ENCODE data around the gene PCBP3.

GRCh38 chr21:45850181-45850580 lies 206.7 kb downstream of the PCBP3 start:
- TF ChIP-seq, protein P1, sequence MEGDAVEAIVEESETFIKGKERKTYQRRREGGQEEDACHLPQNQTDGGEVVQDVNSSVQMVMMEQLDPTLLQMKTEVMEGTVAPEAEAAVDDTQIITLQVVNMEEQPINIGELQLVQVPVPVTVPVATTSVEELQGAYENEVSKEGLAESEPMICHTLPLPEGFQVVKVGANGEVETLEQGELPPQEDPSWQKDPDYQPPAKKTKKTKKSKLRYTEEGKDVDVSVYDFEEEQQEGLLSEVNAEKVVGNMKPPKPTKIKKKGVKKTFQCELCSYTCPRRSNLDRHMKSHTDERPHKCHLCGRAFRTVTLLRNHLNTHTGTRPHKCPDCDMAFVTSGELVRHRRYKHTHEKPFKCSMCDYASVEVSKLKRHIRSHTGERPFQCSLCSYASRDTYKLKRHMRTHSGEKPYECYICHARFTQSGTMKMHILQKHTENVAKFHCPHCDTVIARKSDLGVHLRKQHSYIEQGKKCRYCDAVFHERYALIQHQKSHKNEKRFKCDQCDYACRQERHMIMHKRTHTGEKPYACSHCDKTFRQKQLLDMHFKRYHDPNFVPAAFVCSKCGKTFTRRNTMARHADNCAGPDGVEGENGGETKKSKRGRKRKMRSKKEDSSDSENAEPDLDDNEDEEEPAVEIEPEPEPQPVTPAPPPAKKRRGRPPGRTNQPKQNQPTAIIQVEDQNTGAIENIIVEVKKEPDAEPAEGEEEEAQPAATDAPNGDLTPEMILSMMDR (IDR thresholded peaks at IDR 0.05; ENCODE audit: insufficient read depth, low read length), result no peak
- TF ChIP-seq, protein P2, sequence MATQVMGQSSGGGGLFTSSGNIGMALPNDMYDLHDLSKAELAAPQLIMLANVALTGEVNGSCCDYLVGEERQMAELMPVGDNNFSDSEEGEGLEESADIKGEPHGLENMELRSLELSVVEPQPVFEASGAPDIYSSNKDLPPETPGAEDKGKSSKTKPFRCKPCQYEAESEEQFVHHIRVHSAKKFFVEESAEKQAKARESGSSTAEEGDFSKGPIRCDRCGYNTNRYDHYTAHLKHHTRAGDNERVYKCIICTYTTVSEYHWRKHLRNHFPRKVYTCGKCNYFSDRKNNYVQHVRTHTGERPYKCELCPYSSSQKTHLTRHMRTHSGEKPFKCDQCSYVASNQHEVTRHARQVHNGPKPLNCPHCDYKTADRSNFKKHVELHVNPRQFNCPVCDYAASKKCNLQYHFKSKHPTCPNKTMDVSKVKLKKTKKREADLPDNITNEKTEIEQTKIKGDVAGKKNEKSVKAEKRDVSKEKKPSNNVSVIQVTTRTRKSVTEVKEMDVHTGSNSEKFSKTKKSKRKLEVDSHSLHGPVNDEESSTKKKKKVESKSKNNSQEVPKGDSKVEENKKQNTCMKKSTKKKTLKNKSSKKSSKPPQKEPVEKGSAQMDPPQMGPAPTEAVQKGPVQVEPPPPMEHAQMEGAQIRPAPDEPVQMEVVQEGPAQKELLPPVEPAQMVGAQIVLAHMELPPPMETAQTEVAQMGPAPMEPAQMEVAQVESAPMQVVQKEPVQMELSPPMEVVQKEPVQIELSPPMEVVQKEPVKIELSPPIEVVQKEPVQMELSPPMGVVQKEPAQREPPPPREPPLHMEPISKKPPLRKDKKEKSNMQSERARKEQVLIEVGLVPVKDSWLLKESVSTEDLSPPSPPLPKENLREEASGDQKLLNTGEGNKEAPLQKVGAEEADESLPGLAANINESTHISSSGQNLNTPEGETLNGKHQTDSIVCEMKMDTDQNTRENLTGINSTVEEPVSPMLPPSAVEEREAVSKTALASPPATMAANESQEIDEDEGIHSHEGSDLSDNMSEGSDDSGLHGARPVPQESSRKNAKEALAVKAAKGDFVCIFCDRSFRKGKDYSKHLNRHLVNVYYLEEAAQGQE (IDR thresholded peaks at IDR 0.05; ENCODE audit: insufficient replicate concordance, low read depth), result no peak
- TF ChIP-seq POLR2AphosphoS5 (IDR thresholded peaks at IDR 0.05; ENCODE audit: low read depth) (no peak), SPI1 (IDR thresholded peaks at IDR 0.05; ENCODE audit: borderline replicate concordance, low read depth) (no peak), GABPA (IDR thresholded peaks at IDR 0.05; ENCODE audit: low read depth) (no peak)
